Breast epithelium (tissue), 3 donors: ENCODE measurements around the gene IGF1R.

Experiments
- POLR2A ChIP-seq: fragments of 450-650 bp; IDR thresholded peaks from one replicate; pipeline ENCODE4 v1.6.1; 2016; ENCODE audit warnings: antibody characterized with exemption, mild to moderate bottlenecking, moderate library complexity
- POLR2AphosphoS5 ChIP-seq, 3 donors: sonication (generic); formaldehyde crosslinking; IDR thresholded peaks; one replicate each; pipeline ENCODE4 v1.6.1; 2017; ENCODE audit warnings: antibody characterized with exemption in 3 of 3
- TF ChIP-seq, protein P1 (sequence below), 3 donors: fragments of 450-650 bp; IDR thresholded peaks; one replicate each; pipeline ENCODE4 v1.5.1; 2016 to 2017; ENCODE audit warnings: antibody characterized with exemption in 3 of 3, mild to moderate bottlenecking in 3 of 3, moderate library complexity in 3 of 3

DNA sequence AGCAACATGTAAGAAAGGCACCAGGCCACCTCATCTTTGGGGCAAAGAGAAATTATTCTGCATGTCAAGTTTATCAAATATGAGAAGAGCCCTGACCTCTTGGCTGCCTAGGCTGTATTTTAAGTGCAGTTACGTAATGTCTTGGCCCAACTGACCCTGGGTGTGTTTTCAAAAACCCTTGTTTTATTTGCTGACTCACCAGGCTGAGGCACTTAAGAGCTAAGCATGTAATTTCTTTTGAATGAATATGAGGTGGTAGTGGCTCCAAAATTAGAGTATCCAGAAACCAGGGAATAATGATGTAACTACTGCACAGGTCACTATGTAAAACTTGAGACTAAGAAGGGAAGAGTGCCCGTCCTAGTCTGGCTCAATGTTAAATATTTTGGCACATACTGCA is 335.0 kb downstream of the IGF1R start:
- TF ChIP-seq POLR2A = no peak
- TF ChIP-seq, protein P1, sequence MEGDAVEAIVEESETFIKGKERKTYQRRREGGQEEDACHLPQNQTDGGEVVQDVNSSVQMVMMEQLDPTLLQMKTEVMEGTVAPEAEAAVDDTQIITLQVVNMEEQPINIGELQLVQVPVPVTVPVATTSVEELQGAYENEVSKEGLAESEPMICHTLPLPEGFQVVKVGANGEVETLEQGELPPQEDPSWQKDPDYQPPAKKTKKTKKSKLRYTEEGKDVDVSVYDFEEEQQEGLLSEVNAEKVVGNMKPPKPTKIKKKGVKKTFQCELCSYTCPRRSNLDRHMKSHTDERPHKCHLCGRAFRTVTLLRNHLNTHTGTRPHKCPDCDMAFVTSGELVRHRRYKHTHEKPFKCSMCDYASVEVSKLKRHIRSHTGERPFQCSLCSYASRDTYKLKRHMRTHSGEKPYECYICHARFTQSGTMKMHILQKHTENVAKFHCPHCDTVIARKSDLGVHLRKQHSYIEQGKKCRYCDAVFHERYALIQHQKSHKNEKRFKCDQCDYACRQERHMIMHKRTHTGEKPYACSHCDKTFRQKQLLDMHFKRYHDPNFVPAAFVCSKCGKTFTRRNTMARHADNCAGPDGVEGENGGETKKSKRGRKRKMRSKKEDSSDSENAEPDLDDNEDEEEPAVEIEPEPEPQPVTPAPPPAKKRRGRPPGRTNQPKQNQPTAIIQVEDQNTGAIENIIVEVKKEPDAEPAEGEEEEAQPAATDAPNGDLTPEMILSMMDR (IDR thresholded peaks at IDR 0.05) = no peak
- TF ChIP-seq POLR2AphosphoS5 (IDR thresholded peaks at IDR 0.05) = no peak
